Activated CD4-positive, alpha-beta T cell treated with anti-CD3 and anti-CD28 coated beads, Interleukin-2, amount 10 ng/mL, durations not matched to agents 7 days and 5 days (primary cell): ENCODE results near the gene JPH2. TPM values are rescaled to one million over a fixed set of nuclear protein-coding genes. Genes with fewer than 3 reads are reported as not detected.

Experiments
- CTCF ChIA-PET: fragments of 350-600 bp; sonication (Branson Sonifier 250); formaldehyde crosslinking; loops from one replicate; lab custom pipeline; 2021; ENCODE audit warnings: antibody characterized with exemption; lab: Charles Lee
- POLR2A ChIA-PET: fragments of 350-600 bp; sonication (Branson Sonifier 250); formaldehyde crosslinking; loops from one replicate; lab custom pipeline; 2021; ENCODE audit warnings: antibody characterized with exemption; lab: Charles Lee
- DNase-seq: peaks from one replicate; pipeline ENCODE4 v3.0.0-alpha.2; 2020
- H3K27ac Mint-ChIP-seq: one replicate; pipeline ENCODE4 v1.8.0; 2021; ENCODE audit warnings: mild to moderate bottlenecking, moderate library complexity, mixed read lengths
- H3K27me3 Mint-ChIP-seq: one replicate; pipeline ENCODE4 v1.8.0; 2021; ENCODE audit warnings: mixed read lengths
- H3K36me3 Mint-ChIP-seq: one replicate; pipeline ENCODE4 v1.8.0; 2021; ENCODE audit warnings: low read depth, mixed read lengths
- H3K4me1 Mint-ChIP-seq: one replicate; pipeline ENCODE4 v1.8.0; 2021; ENCODE audit warnings: mixed read lengths
- H3K4me3 Mint-ChIP-seq: one replicate; pipeline ENCODE4 v1.8.0; 2021; ENCODE audit warnings: mild to moderate bottlenecking, moderate library complexity, mixed read lengths
- H3K9me3 Mint-ChIP-seq: one replicate; pipeline ENCODE4 v1.8.0; 2021; ENCODE audit warnings: mixed read lengths
- total RNA-seq, 2 experiments: library from RNA; stranded (reverse); gene quantifications; one replicate each; pipeline ENCODE4 v1.2.3, GENCODE V29; 2021

JPH2 gene
- total RNA-seq, 2 experiments from 2014 or later = not detected

- Mint-ChIP-seq H3K4me3 (no peak overlapping the region), H3K27ac (no peak overlapping the region), H3K27me3 (peaks cover 13% of the 10 kb centered on the region), H3K9me3 (no peaks in the 10 kb centered on the region), H3K4me1 (no peaks in the 10 kb centered on the region), H3K36me3 (no peaks in the 10 kb centered on the region)
- ChIA-PET CTCF (interaction anchor here (1.3 kb wide), 1 partner anchor 9 kb away, joined by 4 read pairs; no protein-coding TSS in a partner anchor), POLR2A (no interaction called here)
- DNase-seq = no peak
These were observed 61.5 kb downstream of the JPH2 start for GRCh38 chr20:44125332-44126127.

GRCh38 chr20:44123874-44124535, 63.0 kb downstream of the JPH2 start:
- peaks cover 17% of the 10 kb centered on the region for H3K27me3 Mint-ChIP-seq
- no peaks in the 10 kb centered on the region for H3K36me3 Mint-ChIP-seq
- H3K4me1 Mint-ChIP-seq = no peaks in the 10 kb centered on the region
- H3K4me3 Mint-ChIP-seq = no peak overlapping the region
- ChIA-PET CTCF (interaction anchor here (1.0 kb wide), 1 partner anchor 14 kb away, joined by 3 read pairs; no protein-coding TSS in a partner anchor), POLR2A (no interaction called here)
- H3K27ac Mint-ChIP-seq = no peak overlapping the region
- H3K9me3 Mint-ChIP-seq = no peaks in the 10 kb centered on the region
- DNase-seq = no peak

- no peak overlapping the region for H3K4me3 Mint-ChIP-seq
- ChIA-PET POLR2A (no interaction called here), CTCF (interaction anchor here (1.0 kb wide), 1 partner anchor 15 kb away, joined by 3 read pairs; no protein-coding TSS in a partner anchor)
- no peaks in the 10 kb centered on the region for H3K36me3 Mint-ChIP-seq
- H3K27me3 Mint-ChIP-seq = peaks cover 15% of the 10 kb centered on the region
- no peak for DNase-seq
- no peak overlapping the region for H3K27ac Mint-ChIP-seq
- H3K4me1 Mint-ChIP-seq = no peaks in the 10 kb centered on the region
- no peaks in the 10 kb centered on the region for H3K9me3 Mint-ChIP-seq
These were observed 63.7 kb downstream of the JPH2 start for GRCh38 chr20:44123251-44123650.

GRCh38 chr20:44120676-44121425, 66.1 kb downstream of the JPH2 start:
- H3K27me3 Mint-ChIP-seq = peaks cover 26% of the 10 kb centered on the region
- no peak overlapping the region for H3K4me3 Mint-ChIP-seq
- peaks cover 9% of the 10 kb centered on the region for H3K4me1 Mint-ChIP-seq
- ChIA-PET POLR2A (interaction anchor here (0.6 kb wide), 1 partner anchor 55 kb away, joined by 3 read pairs; no protein-coding TSS in a partner anchor), CTCF (interaction anchor here (0.6 to 2.2 kb wide), 3 partner anchors 10 to 70 kb away, joined by 3 to 7 read pairs (median 3); no protein-coding TSS in a partner anchor)
- no peak overlapping the region for H3K27ac Mint-ChIP-seq
- H3K9me3 Mint-ChIP-seq = no peaks in the 10 kb centered on the region
- no peak for DNase-seq
- no peaks in the 10 kb centered on the region for H3K36me3 Mint-ChIP-seq

GRCh38 chr20:44118185-44119033, 68.6 kb downstream of the JPH2 start:
- Mint-ChIP-seq H3K36me3 (no peaks in the 10 kb centered on the region), H3K9me3 (no peaks in the 10 kb centered on the region), H3K4me1 (peaks cover 9% of the 10 kb centered on the region), H3K4me3 (no peak overlapping the region), H3K27ac (no peak overlapping the region), H3K27me3 (peaks cover 31% of the 10 kb centered on the region)
- POLR2A ChIA-PET = no interaction called here
- DNase-seq = no peak
- CTCF ChIA-PET = interaction anchor here (1.2 to 3.6 kb wide), 4 partner anchors 70 to 445 kb away, joined by 3 to 33 read pairs (median 6); partner anchors contain the start of gene JPH2

GRCh38 chr20:44117296-44118184, 69.4 kb downstream of the JPH2 start:
- peaks cover 29% of the 10 kb centered on the region for H3K27me3 Mint-ChIP-seq
- DNase-seq = no peak
- no peaks in the 10 kb centered on the region for H3K9me3 Mint-ChIP-seq
- H3K4me1 Mint-ChIP-seq = peaks cover 9% of the 10 kb centered on the region
- H3K36me3 Mint-ChIP-seq = no peaks in the 10 kb centered on the region
- H3K27ac Mint-ChIP-seq = no peak overlapping the region
- ChIA-PET POLR2A (interaction anchor here (0.6 kb wide), 1 partner anchor 90 kb away, joined by 6 read pairs; no protein-coding TSS in a partner anchor), CTCF (interaction anchor here (0.6 to 3.6 kb wide), 13 partner anchors 12 to 444 kb away, joined by 3 to 33 read pairs (median 4); partner anchors contain the start of genes FITM2 and JPH2)
- no peak overlapping the region for H3K4me3 Mint-ChIP-seq

- Mint-ChIP-seq H3K4me1 (peaks cover 9% of the 10 kb centered on the region), H3K4me3 (no peak overlapping the region), H3K27ac (no peak overlapping the region), H3K27me3 (peaks cover 24% of the 10 kb centered on the region), H3K36me3 (no peaks in the 10 kb centered on the region), H3K9me3 (no peaks in the 10 kb centered on the region)
- ChIA-PET CTCF (interaction anchor here (0.6 to 3.6 kb wide), 13 partner anchors 9 to 197 kb away, joined by 3 to 33 read pairs (median 4); partner anchors contain the start of genes FITM2 and JPH2), POLR2A (no interaction called here)
- no peak for DNase-seq
These were observed 71.0 kb downstream of the JPH2 start for GRCh38 chr20:44115762-44116644.

- no peak for DNase-seq
- ChIA-PET CTCF (interaction anchor here (0.8 to 2.1 kb wide), 3 partner anchors 11 to 646 kb away, joined by 3 to 9 read pairs (median 3); no protein-coding TSS in a partner anchor), POLR2A (no interaction called here)
- H3K27ac Mint-ChIP-seq = no peak overlapping the region
- peaks cover 9% of the 10 kb centered on the region for H3K4me1 Mint-ChIP-seq
- H3K36me3 Mint-ChIP-seq = no peaks in the 10 kb centered on the region
- H3K9me3 Mint-ChIP-seq = no peaks in the 10 kb centered on the region
- no peak overlapping the region for H3K4me3 Mint-ChIP-seq
- H3K27me3 Mint-ChIP-seq = peaks cover 23% of the 10 kb centered on the region
These were observed 71.8 kb downstream of the JPH2 start for GRCh38 chr20:44115181-44115580.

- peaks cover 22% of the 10 kb centered on the region for H3K27me3 Mint-ChIP-seq
- CTCF ChIA-PET = interaction anchor here (2.1 kb wide), 1 partner anchor 76 kb away, joined by 9 read pairs; no protein-coding TSS in a partner anchor
- POLR2A ChIA-PET = no interaction called here
These were observed 73.2 kb downstream of the JPH2 start for GRCh38 chr20:44113618-44114376.

More at GRCh38 chr20:44113618-44114376, 73.2 kb downstream of the JPH2 start:
- no peak overlapping the region for H3K4me3 Mint-ChIP-seq
- H3K9me3 Mint-ChIP-seq = no peaks in the 10 kb centered on the region
- H3K27ac Mint-ChIP-seq = no peak overlapping the region
- DNase-seq = no peak
- H3K4me1 Mint-ChIP-seq = peaks cover 9% of the 10 kb centered on the region
- H3K36me3 Mint-ChIP-seq = no peaks in the 10 kb centered on the region
